Activated T-helper 9 cell treated with anti-CD3 and anti-CD28 coated beads, Interleukin-2, amount 50 U/mL, for 16 hours (primary cell): Measurements from ENCODE around the gene KRT35.

ENCODE experiments used
- DNase-seq: peaks from one replicate; pipeline ENCODE4 v3.0.0-alpha.2; 2020; ENCODE audit warnings: low read depth

KRT35 gene

DNA sequence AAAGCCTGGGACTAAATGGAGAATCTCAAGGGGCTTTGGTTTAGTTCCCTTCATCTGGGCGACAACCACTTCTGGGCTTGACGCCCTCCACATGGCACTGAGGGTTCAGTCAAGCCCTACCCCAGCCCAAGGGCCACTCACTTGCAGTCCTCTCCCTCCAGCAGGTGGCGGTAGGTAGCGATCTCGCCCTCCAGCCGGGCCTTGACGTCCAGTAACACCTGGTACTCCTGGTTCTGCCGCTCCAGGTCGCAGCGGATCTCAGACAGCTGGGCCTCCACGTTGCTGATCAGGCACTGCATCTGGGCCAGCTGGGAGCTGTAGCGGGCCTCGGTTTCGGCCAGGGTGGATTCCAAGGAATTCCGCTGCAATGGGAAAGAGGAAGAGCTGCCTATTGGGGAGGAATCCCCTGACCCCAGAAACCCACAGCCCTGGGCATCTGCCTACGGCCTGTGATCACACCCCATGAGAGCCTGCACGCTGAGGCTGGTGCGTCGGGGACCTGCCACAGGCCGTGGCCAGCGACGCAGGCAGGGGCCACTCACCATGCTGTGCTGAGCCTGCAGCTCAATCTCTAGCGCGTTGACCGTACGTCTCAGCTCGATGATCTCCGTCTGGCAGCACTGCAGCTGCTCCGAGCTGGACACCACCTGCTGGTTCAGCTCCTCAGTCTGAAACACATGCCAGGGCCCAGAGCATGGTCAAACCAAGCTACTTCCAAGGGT, 6.0 kb upstream of the KRT35 start:
- no peak for DNase-seq

DNA sequence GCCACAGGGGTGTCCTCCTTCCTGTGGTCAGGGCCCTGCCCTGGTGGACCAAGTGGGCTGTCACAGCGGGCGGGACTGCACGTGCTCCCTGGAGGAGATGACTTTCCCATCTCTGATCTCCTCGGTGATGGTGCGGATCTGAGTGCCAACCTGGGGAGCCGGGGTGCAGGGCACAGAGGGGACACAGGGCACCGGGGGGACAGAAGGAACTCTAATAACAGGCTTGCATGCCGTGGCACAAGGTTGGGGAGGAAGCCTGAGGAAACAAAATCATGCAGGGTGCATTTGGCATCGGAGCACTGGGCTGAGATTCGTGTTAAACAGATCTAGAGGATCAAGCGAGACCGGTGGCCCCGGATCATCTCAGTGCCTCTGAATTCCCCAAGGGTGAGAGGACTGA, 5.4 kb upstream of the KRT35 start:
- DNase-seq: no peak

DNA sequence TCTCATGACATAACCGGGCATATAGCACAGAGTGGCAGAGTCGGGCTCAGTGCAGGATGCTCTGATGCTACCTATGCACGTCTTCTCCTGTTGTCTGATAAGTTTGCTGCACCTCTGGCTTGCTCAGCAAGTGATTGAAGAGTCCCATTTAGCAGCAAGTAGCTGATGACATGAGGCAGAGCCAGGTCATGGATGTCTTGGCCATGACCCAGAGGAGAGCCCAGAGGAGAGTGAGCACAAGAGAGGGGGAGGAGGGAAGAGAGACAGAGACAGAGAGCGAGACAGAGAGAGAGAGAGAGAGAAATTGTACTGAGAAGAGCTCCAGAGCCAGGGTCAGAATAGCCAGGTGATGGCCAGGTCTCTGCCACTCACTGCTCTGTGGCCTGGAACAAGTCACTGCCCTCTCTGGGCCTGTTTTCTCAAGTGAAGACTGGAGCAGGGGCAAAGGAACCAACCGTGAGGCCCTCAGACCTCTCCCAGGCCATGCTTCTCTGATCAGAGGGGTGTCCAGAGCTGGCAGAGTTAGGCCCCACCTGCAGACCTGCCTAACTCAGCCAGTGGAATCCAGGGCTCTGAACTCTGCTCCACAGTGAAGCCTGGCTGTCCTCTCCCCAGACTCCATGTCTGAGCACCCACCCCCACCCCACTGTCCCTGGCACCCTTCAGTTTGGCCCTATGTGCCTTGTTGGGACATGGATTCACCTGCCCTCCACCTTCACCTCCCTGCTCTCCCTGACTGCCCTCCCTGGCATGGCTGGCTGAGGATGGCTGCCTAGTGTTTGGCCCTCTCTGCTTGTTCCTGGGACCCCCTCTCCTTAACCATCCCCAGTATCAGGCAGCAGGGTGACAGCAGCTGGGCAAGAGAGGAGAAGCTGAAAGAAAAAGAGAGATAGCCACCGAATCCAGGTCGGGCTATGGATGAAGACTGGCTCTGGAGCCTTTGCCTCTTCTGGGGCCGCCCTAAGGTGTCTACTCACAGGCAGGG, 4.3 kb upstream of the KRT35 start:
- DNase-seq: no peak

DNA sequence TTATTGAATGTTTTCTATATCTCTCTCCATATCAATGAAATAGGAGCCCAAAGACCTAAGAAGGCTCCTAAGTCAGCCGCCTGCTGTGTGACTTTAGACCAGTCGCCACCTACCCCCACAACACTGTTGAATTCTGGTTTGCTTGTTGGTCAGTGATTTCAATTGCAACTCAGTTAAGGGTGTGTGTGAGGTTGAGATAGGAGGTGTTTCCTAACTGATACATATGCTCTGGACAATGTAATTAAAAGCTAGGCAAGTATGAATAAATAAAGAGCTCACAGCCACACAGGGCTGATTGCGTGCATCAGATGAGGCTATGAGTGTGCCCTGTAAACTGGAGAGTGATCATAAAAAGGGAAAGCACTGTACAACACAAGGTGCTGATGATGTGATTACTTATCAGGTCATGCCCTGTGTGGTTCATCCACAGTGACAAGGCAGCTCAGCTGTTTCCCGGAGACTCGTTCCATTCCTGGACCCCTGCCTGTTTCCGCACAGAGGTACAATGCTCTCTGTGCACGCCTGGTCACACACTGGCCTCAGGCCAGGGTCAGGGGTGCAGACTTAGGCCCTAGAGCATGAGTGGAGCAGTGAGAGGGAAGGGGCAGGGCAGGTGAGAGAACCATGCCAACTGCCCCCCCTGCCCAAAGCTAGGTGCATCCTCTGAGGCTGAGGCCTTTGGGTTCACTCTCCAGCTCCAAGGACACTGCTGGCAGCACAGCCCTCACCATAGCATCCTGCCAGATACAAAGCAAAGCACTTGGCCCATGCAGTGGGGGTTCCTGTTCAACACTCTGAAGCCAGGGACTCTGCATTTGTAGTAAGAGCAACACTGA, 3.3 kb upstream of the KRT35 start:
- no peak for DNase-seq

DNA sequence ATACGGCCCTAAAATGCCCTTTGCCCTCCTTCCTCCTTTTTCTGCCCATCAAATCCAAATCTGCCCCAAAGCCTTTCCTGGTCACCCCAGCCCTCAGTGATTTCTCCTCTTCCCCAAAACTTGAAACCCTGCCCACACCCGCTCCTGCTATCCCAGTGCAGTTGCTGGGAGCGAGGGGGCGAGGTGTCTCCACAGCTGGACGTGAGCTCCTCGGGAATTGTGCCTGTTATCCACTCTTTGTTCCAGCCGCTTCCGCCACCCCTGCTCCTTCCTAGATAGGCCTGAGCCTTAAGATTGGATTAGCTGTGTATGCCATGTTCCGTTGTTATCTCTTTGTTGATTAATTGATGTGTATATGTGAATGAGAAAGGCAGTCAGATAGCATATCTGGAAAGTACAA, 2.6 kb upstream of the KRT35 start:
- no peak for DNase-seq

DNA sequence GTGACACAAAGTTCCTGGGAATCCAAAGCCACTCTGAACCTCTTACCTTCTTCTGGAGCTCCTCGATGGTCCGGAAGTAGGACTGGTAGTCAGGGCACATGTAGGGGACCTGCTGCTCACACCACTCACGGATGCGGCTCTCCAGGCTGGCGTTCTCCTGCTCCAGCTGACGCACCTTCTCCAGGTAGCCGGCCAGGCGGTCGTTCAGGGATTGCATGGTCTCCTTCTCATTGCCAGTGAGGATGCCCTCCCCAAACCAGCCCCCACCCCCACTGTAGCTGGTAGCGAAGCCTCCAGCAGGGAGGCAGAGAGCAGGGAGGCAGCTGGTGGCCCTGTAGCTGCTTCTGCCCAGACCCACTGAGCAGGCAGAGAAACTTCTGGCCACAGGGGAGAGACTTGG, 370 bp downstream of the KRT35 start:
- DNase-seq: no peak

DNA sequence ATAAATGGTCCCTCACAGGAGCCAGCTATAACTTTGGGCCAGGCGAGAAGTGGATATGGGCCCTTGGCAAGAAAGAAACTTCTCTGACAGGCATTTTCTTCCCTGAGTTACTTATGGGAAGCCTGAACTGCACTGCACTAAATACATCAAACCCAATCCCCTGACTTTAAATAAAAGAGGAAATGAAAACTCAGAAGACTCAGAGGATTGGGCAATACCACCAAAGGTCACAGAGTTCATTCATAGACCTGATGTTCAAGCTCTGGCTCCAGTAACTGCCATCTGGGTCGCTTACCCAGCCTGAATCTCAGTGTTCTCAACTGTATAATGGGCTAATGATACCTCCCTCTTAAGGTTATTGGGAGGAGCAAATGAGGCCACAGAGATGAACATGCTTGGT, 815 bp downstream of the KRT35 start:
- DNase-seq: no peak

DNA sequence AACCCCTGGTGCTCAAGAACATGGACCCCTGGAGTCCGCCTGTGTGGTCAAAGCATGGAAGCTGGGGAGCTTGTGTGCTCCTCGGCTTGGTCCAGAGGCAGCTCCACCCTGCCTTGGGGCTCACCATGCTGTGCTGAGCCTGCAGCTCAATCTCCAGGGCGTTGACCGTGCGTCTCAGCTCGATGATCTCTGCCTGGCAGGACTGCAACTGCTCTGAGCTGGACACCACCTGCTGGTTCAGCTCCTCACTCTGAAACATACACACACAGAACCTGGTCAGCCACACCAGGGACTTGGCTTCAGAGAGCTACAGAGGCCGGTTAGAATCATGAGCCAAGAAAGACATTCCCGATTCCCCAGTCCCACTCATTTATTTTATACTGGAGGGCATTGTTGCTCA, 2.7 kb downstream of the KRT35 start:
- DNase-seq: no peak

DNA sequence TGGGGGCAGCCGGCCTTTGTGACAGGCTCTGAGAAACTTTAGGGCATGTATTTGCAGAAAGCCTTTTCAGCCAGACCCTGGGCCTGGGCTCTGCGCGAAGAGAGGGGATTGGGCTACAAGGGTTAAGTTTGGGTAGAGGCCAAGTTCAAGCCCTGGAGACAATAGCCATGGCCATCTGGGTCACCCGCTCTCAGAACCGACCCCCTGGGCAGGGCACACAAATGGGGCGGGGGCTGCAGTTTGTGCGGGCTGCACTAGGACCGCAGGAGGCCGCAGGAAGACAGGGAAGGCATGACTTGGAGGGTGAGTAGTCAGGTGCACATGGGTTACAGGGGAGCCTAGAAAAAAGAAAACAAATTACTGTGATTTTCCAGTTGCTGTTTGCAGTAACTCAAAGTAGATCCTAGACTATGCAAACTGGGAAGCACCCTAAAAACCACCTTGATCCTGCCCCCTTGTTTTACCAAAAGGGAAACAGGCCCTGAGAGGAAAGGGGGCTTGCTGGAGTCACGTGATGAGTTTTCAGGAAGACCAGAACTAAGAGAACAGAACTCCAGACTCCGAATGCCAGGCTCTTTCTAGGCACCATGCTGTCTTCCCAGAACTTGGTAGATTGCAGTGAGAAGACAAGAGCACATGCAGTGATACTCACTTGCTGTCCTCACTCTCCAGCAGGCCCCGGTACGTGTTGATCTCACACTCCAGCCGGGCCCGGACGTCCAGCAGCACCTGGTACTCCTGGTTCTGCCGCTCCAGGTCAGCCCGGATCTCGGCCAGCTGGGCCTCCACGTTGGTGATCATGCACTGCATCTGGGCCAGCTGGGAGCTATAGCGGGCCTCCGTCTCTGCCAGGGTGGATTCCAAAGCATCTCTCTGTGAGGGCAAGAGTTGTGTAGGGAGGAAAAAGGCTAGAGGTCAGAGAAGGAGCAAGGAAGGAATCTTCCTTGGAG, 3.8 kb downstream of the KRT35 start:
- no peak for DNase-seq

DNA sequence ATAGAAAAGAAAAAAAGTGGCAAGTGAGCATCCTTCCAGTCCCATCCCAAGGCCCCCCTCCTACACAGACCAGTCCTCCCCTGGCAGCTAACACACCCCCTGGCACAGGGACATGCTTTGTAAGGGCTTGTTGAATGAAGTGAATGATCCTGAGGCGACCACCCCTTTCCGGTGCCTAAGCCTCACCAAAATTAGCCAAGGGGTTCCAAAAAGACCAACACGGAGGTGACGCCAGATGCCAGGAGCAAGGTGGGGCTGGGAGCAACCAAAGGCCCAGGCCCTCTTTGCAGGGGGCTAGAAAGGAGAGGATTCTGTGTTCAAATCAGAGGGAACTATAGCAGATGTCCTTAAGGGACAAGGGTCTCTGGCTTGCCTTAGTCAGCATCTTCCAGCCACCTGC, 5.5 kb downstream of the KRT35 start:
- DNase-seq: no peak

DNA sequence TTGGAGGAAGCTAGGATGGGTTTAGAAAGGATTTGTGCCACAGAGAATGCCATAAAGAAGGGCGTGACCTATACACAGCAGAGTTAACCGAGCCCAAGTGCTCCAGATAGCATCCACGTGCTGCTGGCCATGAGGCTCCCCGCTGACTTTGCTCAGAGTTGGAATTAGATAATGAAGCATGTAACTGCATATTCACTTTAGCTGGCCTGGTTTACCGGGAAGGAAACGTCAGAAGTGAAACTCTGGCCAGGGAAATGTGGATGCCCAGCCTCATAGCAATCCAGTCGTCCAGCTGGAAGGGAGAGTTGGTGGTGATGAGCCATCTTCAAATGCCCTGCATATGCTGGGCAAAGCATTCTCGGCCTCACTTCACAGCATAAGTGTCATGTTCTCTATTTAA, 6.1 kb downstream of the KRT35 start:
- no peak for DNase-seq

DNA sequence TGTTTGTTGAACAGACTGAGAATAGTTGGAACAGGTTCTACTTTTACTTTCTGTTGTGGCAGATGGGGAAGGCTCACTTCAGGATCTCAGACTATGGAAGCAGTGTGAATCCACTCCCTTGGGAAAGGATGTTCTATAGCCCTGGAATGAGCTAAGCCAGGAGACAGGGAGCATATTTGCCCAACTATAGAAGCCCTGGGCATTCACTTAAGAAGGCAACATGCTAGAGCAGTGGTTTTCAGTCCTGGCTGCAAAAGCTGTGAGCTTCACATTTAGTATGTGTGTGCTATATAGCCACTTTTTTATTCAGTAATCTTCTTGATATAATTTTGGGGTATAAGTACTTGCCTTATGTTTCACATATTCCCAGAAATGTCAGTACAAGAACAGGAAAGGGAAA, 12.6 kb downstream of the KRT35 start:
- DNase-seq: no peak

DNA sequence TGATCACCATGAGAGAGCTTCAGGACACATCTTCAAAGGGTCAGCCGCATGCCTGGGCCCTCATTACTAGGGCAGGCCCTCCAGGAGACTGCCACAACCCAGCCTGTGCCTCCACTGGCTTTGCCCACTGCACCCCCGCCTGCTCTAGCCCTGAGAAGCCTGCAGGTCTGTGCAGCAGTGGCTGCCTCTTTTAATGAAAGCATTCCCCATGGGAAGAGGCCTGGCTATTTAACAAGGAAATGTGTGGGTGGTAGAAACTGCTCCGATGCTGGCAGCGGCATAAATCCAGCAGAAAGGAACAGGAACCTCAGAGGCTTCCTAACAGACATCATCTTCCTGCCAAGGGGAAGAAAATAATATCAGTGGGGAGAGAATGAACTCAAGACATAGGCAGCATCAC, 13.4 kb downstream of the KRT35 start:
- no peak for DNase-seq

DNA sequence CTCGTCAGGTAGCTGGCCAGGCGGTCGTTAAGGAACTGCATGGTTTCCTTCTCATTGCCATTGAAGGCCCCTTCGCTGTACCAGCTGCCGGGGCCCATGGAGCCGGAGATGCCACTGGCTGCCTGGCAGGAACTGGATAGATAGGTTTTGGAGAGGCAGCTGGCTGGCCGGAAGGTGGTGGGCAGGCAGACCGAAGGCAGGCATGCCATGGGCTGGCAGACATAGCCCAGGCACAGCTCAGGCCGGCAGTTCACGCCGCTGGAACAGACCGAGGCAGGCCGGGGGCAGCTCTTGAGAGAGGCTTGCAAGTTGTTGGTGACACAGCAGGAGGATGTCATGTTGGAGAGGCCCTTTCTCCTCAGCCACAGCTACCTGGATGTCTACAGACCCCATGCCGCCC, 14.0 kb downstream of the KRT35 start, which contains the start of gene KRT32:
TSS of gene KRT32 (minus strand) at position 399 of the 400 bp plus-strand sequence. CDS start at position 338, 61 bp downstream.
- DNase-seq: no peak

DNA sequence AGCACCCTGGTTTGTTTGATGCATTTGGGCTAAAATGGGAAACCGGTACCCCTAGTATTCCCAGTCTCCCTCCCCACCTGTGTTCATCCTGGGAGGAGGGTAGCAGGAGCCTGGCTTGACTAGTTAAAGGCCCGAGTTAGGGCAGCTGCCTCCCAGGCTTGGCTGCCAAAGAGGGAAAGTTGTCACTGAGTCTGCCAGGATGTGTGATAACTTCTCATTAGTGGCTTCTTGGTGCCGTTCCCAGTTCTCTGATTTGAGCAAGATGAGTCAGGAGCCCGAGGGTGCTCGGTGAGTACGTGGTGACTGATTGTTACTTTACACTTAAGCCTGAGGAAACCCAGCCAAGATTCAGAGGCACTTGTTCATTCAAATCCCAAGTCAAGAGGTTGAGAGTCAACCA, 16.3 kb downstream of the KRT35 start:
- no peak for DNase-seq

DNA sequence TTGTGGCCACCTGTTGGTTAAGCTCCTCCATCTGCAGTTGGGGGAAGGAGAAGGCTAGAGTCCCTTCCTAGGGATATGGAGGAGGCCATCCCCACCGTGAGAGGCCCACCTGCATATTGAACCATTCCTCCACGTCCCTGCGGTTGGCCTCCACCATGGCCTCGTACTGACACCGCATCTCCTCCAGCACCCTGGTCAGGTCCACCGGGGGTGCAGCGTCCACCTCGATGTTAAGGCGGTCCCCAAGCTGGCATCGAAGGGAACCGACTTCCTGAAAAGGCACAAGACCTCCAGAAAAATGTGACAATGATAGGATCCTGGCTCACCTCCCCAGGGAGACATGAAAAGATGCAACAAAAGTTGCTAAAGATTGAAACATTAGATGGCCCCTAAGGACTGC, 16.8 kb downstream of the KRT35 start:
- no peak for DNase-seq

DNA sequence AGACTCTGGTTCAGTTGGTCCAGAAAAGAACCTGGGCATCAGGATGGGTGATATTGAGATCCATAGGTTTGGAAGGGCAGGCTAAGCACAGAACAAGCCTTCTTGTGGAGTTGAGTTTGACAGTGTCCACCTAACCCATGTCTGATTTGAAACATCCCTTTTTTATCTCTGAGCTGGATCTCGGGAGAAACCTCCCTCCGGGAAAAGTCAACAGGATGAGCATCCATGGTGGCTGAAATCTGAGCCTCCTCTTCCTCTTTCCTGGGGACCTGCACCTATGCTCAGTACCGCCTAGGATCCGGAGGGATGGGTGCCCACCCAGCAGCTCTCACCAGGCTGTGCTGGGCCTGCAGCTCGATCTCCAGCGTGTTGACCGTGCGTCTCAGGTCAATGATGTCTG, 17.2 kb downstream of the KRT35 start:
- DNase-seq: no peak

DNA sequence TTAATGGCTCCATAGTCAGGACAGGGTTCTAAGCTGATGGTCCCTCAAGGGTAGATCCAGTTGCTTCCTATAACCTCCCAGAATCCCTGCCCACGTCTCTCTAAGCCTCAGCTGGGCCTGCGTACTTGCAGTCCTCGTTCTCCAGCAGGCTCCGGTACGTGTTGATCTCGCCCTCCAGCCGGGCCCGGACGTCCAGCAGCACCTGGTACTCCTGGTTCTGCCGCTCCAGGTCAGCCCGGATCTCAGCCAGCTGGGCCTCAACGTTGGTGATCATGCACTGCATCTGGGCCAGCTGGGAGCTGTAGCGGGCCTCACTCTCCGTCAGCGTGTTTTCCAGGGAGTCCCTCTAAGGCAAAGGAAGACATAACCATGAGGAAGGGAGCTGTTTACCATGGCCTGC, 18.2 kb downstream of the KRT35 start:
- DNase-seq: no peak

DNA sequence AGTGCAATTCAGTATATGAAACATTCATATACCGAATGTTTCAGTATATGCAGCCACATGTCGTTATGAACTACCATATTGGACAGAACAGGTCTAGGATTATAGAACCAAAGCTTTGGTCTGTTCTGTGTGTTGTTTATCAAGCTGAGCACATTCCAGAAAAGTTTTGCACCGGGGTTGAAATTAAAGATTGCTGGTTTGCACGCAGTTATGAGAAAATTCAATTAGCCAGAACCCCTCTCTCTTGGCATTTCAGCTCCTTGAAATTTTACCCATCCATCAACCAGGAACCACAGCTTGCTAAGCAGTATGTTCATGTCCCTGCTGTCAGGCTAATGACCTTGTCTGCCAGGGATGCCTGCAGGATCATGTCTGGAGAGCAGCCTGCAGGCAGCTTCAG, 23.3 kb downstream of the KRT35 start:
- DNase-seq: no peak

DNA sequence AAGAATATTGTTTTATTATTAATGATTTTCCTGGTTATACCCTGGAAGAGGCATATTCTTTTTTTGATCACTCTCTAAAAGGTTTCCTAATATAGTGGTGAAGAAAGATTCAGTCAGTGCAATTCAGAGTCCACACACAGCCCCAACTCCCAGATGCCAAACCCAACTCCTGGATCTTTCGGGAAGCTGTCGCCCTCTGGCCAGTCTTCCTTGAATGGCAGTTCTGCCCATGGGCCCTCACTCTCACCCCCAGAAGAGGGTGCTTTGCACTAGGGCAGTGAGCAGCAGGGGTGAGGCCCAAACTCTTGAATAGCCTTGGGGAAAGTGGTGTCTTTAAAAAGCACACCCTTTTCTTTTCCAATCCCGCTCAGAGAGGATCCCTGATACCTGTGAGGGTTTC, 24.7 kb downstream of the KRT35 start:
- no peak for DNase-seq

DNA sequence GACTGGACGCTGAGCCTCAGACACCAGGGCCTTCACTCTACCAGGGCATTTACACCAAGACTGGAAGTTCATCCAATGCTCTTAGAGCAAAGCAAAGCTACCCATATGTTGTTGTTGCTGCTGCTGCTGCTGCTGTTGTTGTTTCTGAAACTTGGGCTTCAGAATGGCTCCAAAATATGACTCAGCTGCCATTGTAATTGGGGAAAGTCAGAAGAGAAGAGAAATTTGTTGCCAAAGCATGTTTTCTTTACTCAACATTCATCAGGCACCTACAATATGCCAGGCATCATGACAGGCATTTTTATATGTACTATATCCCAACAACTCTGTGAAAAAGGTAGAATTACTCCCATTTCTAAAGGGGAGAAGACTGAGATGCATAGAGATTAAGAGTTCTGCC, 25.7 kb downstream of the KRT35 start:
- no peak for DNase-seq
